SK-N-MC (cell line): ENCODE results near the gene LMO2.

ENCODE experiments used
- DNase-seq: peaks from one replicate; pipeline ENCODE4 v3.0.0-alpha.2; 2011; ENCODE audit warnings: low read depth, low spot score
- H3K27ac ChIP-seq: fragments of 200-600 bp; sonication (generic); 2 replicates; pipeline ENCODE4 v1.5.1; 2016; ENCODE audit warnings: mixed run types
- H3K36me3 ChIP-seq: fragments of 200-600 bp; sonication (generic); 2 replicates; pipeline ENCODE4 v1.6.1; 2017; ENCODE audit warnings: antibody characterized with exemption, low read length, mixed read lengths; ENCODE audit not compliant: insufficient read depth
- H3K4me3 ChIP-seq: fragments of 200-600 bp; sonication (generic); 2 replicates; pipeline ENCODE4 v1.5.1; 2016
- H3K9ac ChIP-seq: fragments of 200-600 bp; sonication (generic); 2 replicates; pipeline ENCODE4 v1.8.0; 2017; ENCODE audit warnings: mixed run types, mixed read lengths; ENCODE audit not compliant: insufficient read length
- H3K9me3 ChIP-seq: fragments of 200-600 bp; sonication (generic); 2 replicates; pipeline ENCODE4 v1.6.1; 2017; ENCODE audit warnings: low read depth, mild to moderate bottlenecking, antibody characterized with exemption, low read length, moderate library complexity, mixed read lengths
- EZH2 ChIP-seq: fragments of 200-600 bp; sonication (generic); IDR thresholded peaks from one replicate; pipeline ENCODE4 v1.6.1; 2017; ENCODE audit warnings: antibody characterized with exemption
- FOXP2 ChIP-seq: optimal IDR thresholded peaks from 2 replicates; pipeline ENCODE3; 2011; ENCODE audit warnings: mild to moderate bottlenecking, moderate library complexity; ENCODE audit not compliant: insufficient read depth; ENCODE audit errors: extremely low read length, control extremely low read depth
- POLR2AphosphoS5 ChIP-seq: IDR thresholded peaks from 2 replicates; pipeline ENCODE4 v1.6.1; 2012; ENCODE audit warnings: mild to moderate bottlenecking, low read depth, low read length, borderline replicate concordance

The LMO2 gene

DNA sequence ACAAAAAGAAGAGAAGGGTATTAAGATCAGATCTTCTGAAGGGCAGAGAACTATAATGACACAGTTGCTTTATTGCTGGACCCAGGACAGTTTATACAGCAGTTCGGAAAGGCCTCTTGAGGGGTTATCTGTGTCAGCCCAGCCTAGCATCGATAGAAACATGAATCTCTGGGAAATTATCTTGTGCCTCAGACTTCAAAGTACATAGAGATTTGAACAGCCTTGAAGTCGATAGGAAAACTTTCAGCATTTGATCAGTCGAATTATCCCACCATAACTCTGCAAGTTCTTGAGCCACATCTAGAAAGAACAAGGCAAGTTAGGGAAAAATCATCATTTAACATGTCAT, 2.5 kb upstream of the LMO2 start:
- no peak for DNase-seq
- no peak for TF ChIP-seq FOXP2
- no peak for TF ChIP-seq POLR2AphosphoS5
- no peak for TF ChIP-seq EZH2
- Histone ChIP-seq H3K27ac (no peak overlapping the region), H3K9me3 (no peaks in the 10 kb centered on the region), H3K36me3 (no peaks in the 10 kb centered on the region), H3K4me3 (no peak overlapping the region), H3K9ac (no peak overlapping the region)

DNA sequence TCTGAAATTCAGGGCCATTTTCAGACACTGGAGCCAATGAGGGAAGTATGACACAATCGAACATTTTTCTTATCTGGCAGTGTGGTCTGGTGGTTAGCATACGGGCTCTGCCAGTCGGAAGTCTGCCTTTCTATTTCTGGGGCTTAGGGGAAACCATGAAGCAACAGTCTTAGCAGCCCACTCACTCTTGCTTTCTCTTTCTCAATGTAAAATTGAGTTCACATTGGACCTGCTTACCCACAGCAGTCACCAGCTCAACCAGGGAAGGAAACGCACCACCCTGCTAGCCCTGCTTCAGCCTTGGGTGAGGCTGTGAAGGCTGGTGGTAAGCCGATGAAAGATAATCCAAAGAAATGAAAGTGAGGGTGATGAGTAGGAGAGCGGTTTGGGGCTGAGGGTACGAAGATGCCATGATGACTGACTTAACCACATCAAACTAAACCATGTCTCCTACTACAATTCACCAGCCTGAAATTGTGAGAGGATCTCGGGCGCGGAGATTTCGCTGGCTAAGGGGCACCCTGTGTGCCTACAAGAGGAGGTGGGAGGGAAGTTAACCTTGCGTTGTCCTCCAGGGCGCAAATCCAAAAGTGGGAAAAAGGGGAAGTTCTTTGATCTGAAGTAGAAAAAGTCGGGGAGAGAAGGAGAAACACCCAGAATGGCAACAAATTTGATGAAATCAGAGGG, 2.0 kb upstream of the LMO2 start:
- Histone ChIP-seq H3K9me3 (no peaks in the 10 kb centered on the region), H3K4me3 (no peak overlapping the region), H3K9ac (no peak overlapping the region), H3K36me3 (no peaks in the 10 kb centered on the region), H3K27ac (no peak overlapping the region)
- TF ChIP-seq POLR2AphosphoS5, result no peak
- TF ChIP-seq EZH2, result no peak
- no peak for TF ChIP-seq FOXP2
- DNase-seq, result no peak

DNA sequence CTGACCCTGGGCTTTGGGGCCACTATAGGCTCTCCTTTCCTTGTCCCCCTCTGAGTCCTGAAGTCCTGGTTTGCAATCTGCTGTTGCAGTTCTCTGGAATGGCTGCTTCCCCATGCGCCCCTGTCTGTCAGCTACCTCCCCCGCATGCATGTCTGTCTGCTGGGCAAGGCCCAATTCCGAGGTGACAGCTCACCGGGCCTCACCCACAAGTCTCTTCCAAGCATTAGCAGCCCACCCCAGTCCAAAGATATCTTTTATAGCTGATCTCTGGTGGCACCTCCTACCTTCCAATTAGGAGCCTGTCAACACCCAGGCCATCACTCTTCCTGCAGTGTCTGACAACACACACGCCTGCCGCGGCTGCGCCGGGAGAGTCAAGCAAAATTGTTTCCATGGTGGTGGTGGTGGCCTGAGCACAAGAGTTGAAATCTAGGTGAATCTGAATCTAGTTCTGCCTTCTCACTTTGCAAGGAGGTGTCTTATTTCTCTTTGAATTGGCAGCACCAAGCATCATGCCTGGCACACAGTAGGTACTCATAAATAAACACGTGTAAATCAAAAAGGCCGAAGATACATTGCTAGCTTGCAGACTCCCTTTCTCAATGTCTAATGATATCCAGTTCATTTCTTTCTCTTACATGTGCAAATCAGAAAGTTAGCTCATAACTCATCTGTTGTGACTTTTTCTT, 1.2 kb upstream of the LMO2 start:
- H3K36me3 ChIP-seq, result no peaks in the 10 kb centered on the region
- no peaks in the 10 kb centered on the region for H3K9me3 ChIP-seq
- H3K9ac ChIP-seq, result no peak overlapping the region
- TF ChIP-seq EZH2, result no peak
- no peak for TF ChIP-seq FOXP2
- no peak for TF ChIP-seq POLR2AphosphoS5
- no peak overlapping the region for H3K27ac ChIP-seq
- no peak overlapping the region for H3K4me3 ChIP-seq
- DNase-seq, result no peak

DNA sequence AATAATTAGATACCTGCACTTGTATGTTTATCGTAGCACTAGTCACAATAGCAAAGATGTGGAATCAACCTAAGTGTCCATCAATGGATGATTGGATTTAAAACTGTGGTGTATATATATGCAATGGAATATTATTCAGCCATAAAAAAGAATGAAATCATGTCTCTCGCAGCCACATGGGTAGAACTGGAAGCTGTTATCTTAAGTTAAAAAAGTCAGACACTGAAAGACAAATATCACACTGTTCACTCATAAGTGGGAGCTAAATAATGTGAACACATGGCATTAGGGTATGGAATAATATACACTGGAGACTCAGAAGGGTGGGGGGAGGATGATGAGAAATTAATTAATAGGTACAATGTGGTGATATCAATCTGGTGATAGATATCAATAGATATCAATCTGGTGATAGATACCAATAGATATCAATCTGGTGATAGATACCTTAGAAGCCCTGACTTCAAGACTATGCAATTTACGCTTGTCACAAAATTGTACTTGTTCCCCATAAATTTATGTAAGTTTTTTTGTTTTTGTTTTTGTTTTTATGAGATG, 2.0 kb downstream of the LMO2 start:
- DNase-seq, result no peak
- Histone ChIP-seq H3K9me3 (no peaks in the 10 kb centered on the region), H3K4me3 (no peak overlapping the region), H3K27ac (no peak overlapping the region), H3K36me3 (no peaks in the 10 kb centered on the region), H3K9ac (no peak overlapping the region)
- no peak for TF ChIP-seq FOXP2
- TF ChIP-seq EZH2, result no peak
- no peak for TF ChIP-seq POLR2AphosphoS5

DNA sequence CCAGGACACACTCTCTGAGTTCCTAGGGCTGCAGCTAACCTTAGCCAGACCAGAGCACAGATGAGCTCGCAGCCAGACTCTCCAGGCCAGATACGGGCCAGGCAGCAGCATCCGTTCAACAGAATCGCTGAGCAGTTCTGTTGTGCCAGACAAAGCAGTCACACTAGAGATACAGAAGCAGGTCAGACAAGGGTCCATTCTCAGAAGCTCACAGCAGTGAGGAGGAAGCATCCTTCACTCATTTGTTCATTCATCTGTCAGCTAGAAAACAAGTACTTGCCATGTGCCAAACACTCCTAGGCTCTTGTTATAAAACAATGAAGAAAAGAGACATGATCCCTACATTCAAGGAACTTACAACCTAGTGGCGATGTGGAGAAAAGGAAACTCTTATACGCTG, 2.6 kb downstream of the LMO2 start:
- H3K9me3 ChIP-seq, result no peaks in the 10 kb centered on the region
- no peak overlapping the region for H3K9ac ChIP-seq
- H3K27ac ChIP-seq, result no peak overlapping the region
- TF ChIP-seq EZH2, result no peak
- TF ChIP-seq FOXP2, result no peak
- TF ChIP-seq POLR2AphosphoS5, result no peak
- no peak for DNase-seq
- no peaks in the 10 kb centered on the region for H3K36me3 ChIP-seq
- H3K4me3 ChIP-seq, result no peak overlapping the region

DNA sequence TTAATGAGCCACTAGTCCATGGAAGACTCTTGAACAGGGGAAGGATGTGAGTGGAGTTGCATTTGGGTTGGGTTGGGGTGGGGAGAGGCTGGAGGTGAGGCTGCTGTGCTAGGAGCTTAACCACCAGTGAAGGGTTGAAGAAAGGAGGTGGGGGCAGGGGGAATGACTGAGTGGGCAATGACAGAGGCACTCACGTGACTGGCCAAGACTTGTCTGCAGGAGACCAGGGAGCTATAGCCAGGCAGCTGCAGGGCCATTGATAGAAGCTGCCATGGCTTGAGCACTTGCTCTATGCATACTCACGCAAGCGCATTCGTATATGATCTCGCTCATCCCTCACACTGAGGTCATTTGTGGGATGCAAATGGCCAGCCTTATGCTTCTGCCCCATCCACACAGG, 4.0 kb downstream of the LMO2 start:
- no peak for DNase-seq
- Histone ChIP-seq H3K27ac (no peak overlapping the region), H3K36me3 (no peaks in the 10 kb centered on the region), H3K9me3 (no peaks in the 10 kb centered on the region), H3K4me3 (no peak overlapping the region), H3K9ac (no peak overlapping the region)
- TF ChIP-seq EZH2 (no peak), POLR2AphosphoS5 (no peak), FOXP2 (no peak)

DNA sequence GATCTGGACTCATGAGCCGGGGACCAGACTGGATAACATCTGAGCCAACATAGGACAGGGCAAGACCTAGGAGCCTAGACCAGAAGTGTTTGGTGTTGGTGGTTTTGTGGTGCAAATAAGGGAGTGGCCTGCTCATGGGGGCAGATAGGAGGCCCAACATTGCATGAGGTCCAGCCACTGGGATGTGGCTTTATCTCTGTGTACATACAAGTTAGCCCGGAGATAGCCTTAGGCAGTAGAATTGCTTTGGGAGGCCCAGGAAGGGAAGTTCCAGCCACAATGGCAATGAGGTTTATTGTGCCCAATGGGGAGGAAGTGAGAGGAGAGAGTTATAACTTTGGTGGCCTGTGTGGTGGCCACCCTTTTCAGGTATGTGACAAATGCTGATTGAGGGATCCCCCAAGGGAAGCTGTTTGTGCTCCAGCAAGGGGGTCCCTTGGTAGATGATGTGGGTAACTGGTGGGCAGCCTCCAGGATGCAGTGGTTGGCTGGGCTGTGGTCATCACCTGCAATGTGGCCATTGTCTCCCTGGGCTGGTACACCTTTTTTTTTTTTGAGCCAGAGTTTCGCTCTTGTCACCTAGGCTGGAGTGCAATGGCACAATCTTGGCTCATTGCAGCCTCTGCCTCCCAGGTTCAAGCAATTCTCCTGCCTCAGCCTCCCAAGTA, 6.4 kb downstream of the LMO2 start:
- H3K4me3 ChIP-seq, result no peak overlapping the region
- no peak for TF ChIP-seq FOXP2
- H3K27ac ChIP-seq, result no peak overlapping the region
- no peak overlapping the region for H3K9ac ChIP-seq
- no peaks in the 10 kb centered on the region for H3K9me3 ChIP-seq
- no peaks in the 10 kb centered on the region for H3K36me3 ChIP-seq
- no peak for DNase-seq

DNA sequence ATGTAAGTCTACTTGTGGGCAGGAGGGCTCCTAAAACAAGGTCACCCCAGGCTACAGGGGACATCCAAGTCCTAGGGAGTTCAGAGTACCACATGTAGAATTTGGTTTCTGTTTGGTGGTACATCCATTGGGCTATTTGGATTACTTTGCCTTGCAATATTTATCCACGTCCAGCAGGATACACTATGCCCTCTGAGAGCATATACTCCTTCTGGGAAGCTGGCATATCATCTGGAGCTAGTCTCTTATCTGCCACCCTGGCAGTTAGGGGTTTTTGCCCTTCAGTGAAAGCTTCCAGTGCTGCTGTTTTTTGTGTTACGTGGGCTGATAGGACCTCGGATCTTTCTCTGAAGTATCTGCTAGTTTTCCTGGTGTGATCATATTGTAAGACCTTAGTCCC, 7.3 kb downstream of the LMO2 start:
- Histone ChIP-seq H3K9ac (no peak overlapping the region), H3K36me3 (no peaks in the 10 kb centered on the region), H3K27ac (no peak overlapping the region), H3K4me3 (no peak overlapping the region), H3K9me3 (no peaks in the 10 kb centered on the region)
- no peak for DNase-seq
- TF ChIP-seq FOXP2 (no peak), POLR2AphosphoS5 (no peak), EZH2 (no peak)
